NCI-H2081 (cell line): Measurements from ENCODE around the gene SIRT2.
"Not testable (repeated sequence)": the region's sequence is repeated elsewhere in the genome, so short reads cannot be mapped to it uniquely, and the experiment has no call there.

Source experiments
- DNase-seq, 2 experiments: peaks; one replicate each; lab custom pipeline; 2025; lab: John Stamatoyannopoulos, UW

Gene SIRT2

DNA sequence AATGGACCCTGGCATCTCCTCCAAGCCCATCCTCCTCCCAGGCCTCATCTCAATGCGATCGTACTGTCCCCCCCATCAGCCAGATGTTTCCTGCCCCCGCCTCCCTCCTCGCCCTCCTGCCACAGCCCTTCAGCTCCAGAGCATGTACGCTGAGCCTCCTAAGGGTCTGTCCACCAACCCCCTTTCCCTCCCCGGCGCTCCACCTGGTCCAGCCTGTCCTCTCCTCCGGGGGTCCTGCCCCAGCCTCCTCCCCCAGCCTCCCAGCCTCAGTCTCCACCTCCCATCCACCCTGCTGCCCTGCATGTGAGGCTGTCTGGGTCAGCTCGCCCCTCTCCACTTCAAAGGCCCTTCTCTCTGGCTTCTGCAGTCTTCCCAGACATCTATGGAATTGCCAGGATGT is 4.5 kb downstream of the SIRT2 start:
- no peak for DNase-seq

DNA sequence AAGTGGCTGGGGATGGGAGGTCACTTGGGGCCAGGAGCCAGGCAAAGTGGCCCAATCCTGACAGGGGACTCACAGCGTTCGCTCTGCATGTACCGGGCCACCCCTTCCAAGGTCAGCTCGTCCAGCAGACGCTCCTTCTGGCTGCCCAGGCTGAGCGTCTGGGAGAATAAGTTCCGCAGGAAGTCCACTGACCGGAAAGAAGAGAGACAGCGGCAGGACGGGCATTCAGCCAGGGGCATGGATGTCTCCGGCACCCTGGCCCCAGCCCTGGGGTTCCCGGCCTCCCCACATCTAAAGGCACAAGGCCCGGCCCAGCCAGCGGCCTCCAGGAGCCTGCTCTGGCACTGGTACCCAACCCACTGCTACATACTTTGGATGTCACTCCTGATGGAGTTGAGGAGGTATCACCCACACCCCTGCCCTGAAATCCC is 6.1 kb downstream of the SIRT2 start:
- DNase-seq, result no peak

- no peak for DNase-seq
Observed at GRCh38 chr19:38892841-38893240, 6.6 kb downstream of the SIRT2 start.

DNA sequence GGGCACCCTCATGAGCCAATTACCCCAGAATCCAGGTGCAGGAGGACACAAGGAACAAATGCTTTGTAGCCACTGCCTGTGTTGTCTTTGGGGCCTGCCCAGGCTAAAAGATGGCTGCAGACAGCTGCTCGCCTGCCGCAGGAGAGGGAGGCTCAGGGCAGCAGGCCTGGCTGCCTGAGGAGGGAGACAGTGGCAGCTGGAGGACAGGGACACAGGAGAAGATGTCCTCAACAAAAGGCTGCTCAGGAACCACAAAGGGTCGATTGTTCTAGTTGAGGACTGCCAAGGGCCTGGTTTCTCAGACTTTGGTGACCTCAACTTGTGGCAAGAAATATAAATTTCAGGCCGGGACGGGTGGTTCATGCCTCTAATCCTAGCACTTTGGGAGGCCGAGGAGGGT is 7.6 kb downstream of the SIRT2 start:
- DNase-seq, result no peak

GRCh38 chr19:38890686-38891085 is 8.7 kb downstream of the SIRT2 start:
- DNase-seq, result no peak

GRCh38 chr19:38889803-38890202 is 9.6 kb downstream of the SIRT2 start:
- DNase-seq, result no peak

DNA sequence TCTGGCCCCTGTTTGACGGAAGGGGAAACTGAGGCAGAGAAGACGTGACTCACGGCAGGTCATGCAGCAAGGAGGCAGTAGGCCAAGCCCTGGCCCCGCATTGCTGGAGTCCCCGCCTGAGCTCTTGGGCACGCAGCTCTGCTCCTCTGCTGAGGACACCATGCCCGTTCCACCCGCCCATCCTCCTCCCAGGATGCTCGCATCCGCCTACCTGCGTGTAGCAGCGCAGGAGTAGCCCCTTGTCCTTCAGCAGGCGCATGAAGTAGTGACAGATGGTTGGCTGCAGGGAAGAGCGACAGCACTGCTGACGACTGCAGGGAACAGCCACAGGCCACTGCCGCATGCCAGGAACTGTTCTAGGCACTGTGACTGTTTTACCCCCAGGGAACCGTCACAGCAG is 10.5 kb downstream of the SIRT2 start:
- DNase-seq, result no peak

- not testable (repeated sequence) for DNase-seq
Observed at GRCh38 chr19:38884691-38885090, 14.7 kb downstream of the SIRT2 start.

- no peak for DNase-seq
Observed at GRCh38 chr19:38883286-38883685, 16.1 kb downstream of the SIRT2 start.

DNA sequence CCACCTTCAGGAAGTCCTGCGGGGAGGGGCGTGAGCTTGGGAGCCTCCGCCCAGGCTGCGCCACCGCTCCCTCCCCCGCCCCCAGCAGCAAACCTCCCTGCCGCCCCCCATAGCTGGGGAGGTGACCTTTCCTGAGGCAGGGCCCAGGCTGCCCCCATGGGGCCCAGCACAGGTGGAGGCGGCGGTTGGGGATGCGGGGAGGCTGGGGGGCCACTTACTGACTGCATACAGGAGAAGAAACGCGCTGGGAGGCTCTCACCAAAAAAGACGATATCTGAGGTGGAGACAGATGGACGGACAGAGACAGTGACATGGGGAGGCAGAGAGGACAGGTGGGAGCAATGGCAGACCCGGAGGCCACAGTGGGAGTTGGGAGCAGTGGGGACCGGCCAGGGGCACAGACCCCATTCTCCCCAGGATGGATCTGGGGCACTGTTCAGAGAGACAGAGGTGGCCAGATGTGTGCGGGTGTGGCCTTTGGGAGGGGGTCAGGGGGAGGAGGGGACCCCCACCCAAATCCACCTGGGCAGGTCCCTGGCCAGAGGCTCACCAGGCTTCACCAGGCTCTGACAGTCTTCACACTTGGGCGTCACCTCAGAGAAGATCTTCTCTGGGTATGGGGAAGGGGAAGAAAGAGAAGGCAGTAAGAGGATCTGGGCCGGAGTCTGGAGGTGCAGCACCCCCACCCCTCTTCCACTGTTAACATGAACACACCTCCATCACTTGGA is 18.4 kb downstream of the SIRT2 start:
- DNase-seq, result no peak

GRCh38 chr19:38880076-38880881 is 19.1 kb downstream of the SIRT2 start:
- DNase-seq, result no peak

DNA sequence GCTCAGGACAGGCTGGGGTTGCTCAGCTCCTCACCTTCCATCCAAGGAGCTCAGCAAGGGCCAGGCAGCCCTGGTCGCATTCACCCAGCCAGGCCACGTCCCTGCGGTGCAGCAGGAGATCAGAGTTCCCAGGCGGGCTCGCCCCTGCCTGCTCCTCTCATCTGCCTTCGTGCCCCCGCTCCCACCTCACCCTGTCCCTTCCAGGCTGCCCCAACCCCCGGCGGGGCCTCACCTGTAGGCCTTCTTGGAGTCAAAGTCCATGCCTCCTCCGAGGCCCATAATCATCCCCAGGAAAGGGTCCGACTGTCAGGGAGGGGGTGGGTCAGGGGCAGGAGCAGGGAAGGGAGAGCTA is 20.0 kb downstream of the SIRT2 start:
- no peak for DNase-seq

DNA sequence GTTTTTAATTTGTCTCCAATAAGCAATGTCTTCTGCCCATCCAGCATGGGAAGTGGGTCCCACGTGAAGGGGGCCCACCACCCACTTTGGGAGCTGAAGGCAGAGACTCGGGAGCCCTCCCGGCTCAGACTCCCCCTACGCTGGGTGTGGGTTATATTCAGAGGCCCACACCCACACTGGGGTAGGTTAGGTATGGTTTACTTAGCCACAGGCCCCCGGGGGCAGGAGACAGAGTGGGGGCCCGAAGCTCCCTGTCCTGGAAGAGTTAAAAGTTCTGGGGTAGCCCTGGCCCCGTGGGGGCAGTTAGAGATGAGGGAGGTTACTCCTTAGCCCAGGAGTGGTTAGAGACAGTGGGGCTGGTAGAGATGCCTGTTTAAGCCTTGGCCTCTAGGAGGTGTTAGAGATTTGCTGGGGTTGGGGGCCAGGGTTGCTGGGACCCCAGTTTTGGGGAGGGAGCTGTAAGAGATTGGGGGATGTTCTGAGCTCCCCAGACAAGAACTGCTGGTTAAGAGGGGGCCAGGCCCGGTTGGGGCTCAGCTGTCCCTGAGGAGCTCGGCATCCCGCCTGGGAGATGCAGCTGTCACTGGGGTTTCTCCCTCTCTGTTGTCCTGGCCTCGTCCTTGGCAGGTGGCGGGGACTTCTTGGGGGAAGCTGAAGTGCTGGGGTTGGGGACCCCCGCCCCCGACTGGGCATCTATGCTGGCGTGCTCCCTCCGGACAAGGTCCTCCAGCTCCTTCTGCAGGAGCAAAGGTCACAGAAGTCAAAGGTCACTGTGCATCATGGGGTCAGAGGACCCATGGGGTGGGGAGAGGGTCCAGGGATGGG is 20.6 kb downstream of the SIRT2 start:
- DNase-seq, result no peak

DNA sequence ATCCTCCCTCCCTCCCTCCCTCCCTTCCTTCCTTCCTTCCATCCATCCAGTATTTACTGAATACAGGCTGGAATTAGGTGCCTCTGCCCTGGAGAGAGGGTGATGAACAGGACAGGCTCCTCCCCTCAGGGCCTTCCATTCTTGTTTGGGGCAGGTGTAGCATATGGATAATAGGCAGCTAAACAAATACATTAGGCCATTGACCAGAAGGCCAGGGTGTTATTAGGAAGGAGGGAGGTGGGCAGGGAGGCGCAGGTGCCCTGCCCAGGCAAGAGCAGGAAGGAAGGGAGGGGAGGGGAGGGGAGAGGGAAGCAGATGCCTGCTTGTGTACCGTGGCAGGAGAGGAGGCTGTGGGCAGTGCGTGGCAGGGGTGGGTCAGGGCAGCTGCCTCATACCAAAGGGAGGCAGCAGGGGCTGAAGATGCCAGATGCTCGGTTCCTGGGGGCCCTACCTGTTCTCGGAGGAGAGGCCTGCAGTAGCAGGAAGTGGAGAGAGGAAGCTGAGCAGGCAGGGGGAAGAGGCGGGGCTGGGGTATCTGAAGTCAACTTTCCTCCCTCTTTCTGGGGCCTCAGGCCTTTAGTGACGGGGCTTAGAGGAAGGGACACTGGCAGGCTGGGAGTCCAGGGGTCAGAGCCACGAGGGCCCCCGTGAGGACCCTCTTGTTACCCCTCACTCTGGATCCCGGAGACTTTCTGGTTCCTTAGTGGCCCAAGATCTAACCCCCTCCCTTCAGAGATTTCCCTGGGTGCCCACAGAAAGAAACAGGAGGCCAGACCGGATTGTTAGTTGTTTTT is 21.4 kb downstream of the SIRT2 start, which contains the start of gene RINL:
RINL (minus strand) TSS at position 495 of the 794 bp plus-strand sequence. CDS start 1,533 bp downstream, outside the sequence.
- peak; percentile 91 to 97 for DNase-seq

GRCh38 chr19:38875656-38876395 is 23.6 kb downstream of the SIRT2 start:
- DNase-seq, result peak; percentile 13 to 44

GRCh38 chr19:38873400-38873799 is 26.0 kb downstream of the SIRT2 start:
- DNase-seq, result not testable (repeated sequence)

DNA sequence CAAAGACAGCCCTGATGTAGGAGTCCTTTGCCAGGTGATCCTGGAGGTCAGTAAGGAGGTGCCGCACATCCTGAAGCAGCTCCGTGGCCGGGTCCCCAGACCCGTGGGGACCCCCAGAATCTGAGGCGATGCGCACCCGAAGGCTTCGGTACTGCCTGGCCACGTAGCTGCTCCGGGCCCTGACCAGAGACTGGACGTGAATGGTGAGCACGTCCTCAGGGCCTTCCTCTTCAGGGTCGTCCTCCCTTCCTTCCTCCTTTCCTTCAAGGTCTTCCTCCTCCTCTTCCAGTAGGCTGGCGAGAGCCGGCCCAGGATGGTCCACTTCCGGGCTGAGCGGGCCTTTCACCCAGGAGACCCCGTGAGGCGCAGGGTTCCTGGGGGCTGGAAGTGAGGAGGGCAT is 28.8 kb downstream of the SIRT2 start:
- DNase-seq, result no peak

GRCh38 chr19:38869836-38870607 is 29.4 kb downstream of the SIRT2 start:
- peak; percentile 76 to 85 for DNase-seq

DNA sequence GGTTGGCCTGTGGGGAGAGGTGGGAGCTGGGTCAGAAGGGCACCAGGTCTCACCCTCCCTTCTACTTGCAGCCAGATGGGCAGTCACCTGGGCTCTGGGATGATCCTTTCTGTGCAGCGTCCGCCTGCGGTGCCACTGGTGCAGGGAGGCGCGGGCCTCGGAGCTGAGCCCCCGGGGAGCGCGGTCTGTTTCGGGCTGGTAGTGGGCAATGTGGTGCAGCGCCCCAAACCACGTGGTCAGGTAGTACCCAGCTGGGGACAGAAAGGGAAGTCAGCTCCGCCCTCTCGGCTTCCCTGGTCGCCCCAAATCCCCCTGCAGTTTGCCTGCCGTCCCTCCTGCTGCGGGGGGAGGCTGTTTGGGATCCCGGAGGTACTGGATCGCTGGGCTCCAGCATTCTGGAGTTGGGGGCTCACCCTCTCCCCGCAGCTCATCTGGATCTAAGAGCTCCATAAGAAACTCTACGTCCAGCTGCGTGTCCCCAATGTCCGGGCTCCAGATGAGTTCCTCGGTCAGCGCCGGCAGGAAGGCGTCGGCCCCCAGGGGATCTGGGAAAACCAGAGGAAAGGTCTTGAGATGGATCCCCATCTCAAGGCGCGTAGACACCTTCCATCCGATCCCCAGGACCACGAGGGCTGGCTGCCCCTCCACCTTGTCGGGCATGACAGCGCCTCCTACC is 30.1 kb downstream of the SIRT2 start:
- DNase-seq, result peak; percentile 12 to 44

DNA sequence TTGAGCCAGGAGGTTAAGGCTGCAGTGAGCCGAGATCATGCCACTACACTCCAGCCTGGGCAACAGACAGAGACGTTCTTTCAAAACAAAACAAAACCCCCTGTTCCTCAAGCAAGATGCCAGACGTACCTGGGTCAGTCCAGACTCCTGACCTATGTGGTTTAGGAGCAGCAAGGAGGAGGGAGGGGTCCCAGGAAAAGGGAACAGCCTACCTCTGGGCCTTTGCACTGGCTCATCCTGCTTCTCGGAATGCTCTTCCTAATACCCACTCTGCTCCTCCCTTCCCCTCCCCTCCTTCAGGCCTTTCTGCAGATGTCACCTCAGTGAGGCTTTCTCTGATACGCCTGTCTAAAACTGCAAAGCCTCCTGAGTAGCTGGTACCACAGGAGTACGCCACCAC is 30.9 kb downstream of the SIRT2 start:
- DNase-seq, result no peak
